A549 (cell line): ENCODE measurements around the gene DERA.
"Not testable (repeated sequence)": the region's sequence is repeated elsewhere in the genome, so short reads cannot be mapped to it uniquely, and the experiment has no call there.

Experiments used
- CTCF ChIP-seq: fragments of >200 bp; sonication (Bioruptor Twin); formaldehyde crosslinking; IDR thresholded peaks from 3 replicates; pipeline ENCODE4 v1.5.1; 2016
- MYC ChIP-seq: IDR thresholded peaks from 2 replicates; pipeline ENCODE4 v1.6.1; 2012; ENCODE audit warnings: mild to moderate bottlenecking, inconsistent platforms, low read length, improper control_type of control experiment, borderline replicate concordance
- TP53 ChIP-seq: fragments of 250-450 bp; sonication (Bioruptor Pico); IDR thresholded peaks from 2 replicates; pipeline ENCODE4 v1.5.0; 2021; ENCODE audit warnings: mild to moderate bottlenecking, moderate library complexity
- TF ChIP-seq, protein P1 (sequence below): fragments of 450-650 bp; IDR thresholded peaks from 2 replicates; pipeline ENCODE4 v1.6.1; 2014; ENCODE audit warnings: antibody characterized with exemption

DNA sequence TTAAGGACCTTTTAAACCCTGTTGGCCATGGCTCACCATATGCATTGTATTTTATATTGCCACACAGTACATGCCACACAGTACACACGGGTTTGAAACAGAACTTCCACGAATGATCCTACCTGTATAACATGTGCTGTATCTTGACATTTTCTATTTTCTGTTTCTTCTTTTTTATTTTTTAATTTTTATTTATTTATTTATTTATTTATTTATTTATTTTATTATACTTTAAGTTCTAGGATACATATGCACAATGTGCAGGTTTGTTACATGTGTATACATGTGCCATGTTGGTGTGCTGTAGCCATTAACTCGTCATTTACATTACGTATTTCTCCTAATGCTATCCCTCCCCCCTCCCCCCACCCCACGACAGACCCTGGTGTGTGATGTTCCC, 32.4 kb downstream of the DERA start:
- TF ChIP-seq, protein P1, sequence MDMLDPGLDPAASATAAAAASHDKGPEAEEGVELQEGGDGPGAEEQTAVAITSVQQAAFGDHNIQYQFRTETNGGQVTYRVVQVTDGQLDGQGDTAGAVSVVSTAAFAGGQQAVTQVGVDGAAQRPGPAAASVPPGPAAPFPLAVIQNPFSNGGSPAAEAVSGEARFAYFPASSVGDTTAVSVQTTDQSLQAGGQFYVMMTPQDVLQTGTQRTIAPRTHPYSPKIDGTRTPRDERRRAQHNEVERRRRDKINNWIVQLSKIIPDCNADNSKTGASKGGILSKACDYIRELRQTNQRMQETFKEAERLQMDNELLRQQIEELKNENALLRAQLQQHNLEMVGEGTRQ = not testable (repeated sequence)
- TF ChIP-seq MYC, TP53, CTCF: not testable (repeated sequence)
